Measurements from ENCODE around the gene RPS18.
A peak's percentile ranks its signal among the peaks of the same experiment; 100 is the strongest.

RPS18 gene

DNA sequence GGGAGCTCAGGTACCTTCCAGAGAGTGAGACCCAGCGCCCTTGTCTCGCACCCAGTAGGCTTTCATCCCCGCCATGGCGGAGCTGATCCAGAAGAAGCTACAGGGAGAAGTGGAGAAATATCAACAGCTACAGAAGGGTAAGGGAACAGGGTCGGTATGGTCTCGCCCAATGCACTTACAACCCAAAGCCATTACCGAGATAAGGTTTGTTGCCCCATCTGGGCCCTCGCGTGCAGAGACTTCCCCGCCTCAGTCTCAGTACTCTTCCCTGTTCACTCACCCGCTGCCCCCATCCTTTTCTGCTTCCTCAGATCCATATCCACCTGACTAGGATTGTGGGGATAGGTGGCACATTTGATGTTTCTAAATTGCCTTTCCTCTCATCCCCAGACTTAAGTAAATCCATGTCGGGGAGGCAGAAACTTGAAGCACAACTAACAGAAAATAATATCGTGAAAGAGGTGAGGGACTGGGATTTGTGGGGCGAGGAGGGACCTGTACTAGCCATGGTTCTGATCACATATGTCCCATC lies 18.0 kb downstream of the RPS18 start:
- DNase-seq (ENCODE audit: low read depth), result no peak

DNA sequence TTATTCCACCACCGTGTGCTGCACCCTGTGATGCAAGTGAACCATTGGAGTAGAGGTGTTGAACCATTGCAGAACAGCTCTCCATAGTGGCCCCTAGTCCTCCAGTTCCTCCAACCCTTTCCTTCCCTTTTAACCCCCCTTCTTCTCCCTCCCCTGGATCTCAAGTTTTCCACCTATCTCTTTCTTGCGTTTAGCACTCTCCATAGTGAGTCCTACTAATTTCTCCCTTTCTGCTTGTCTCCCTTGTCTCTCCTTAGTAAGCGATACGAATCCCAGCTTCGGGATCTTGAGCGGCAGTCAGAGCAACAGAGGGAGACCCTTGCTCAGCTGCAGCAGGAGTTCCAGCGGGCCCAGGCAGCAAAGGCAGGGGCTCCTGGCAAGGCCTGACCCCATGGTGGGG lies 18.6 kb downstream of the RPS18 start:
- DNase-seq (ENCODE audit: low read depth), result no peak

DNA sequence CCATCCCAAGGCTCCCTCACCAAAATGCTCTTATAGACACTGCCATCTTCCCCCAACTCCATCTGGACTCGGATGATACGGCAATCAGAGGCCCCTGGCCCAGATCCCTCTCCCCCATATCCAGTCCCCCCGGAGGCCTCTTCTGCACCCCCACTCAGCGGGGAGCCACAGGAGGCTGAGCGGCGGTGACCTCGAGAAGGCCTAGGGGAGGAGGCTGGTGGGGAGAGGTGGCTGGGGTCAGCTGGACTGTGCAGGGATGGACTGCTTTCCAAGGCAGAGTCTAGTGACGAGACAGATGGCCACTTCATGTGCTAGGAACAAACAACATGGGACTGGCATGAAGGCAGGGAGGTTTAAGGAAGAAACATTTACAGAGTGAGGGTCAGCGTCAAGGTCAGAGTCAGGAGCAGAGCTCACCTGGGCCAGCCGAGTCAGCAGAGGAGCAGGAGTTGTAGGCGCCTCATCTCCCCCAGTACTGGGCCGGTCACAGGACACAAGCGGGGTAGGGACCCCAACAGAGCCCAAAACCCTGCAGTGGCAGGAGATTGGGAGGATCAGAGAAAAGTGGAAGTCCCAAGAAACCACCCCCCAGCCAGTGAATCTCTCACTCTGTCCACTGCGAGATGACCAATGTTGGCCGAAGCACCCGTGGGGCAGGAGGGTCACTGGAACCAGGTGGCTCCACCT lies 21.3 kb downstream of the RPS18 start:
- no peak for DNase-seq (ENCODE audit: low read depth)

DNA sequence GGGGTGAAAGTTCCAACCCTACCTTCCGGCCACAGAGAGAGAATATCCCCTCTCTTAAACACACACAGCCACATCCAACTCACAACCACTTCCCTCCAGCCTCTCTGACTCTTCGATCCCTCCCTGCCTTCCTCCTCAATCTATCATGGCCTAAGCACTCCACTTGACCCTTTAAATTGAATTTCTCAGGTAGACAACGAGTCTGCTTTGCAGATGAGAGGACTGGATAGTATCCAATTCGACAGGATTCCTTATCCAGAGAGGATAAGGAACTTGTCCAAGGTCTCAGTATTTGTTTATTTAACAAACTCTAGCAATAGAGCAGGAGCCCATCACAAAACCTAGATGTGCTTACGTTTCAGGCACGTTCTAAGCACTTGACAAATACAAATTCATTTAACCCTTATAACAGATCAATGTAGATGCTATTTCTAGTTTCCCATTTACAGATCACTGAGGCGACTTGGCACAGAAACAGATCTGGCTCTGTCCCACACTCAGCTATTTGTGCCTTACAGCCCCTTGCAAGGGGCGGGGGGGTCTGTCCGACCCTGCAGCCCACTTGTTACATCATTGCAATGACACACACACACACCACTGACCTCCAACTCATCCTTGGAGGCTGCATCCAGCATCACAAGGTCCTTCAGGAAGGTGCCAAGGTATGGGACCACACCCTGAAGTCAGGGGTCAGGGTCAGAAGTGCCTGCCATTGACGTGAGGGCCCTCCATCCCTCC lies 22.4 kb downstream of the RPS18 start:
- no peak for DNase-seq (ENCODE audit: low read depth)

DNA sequence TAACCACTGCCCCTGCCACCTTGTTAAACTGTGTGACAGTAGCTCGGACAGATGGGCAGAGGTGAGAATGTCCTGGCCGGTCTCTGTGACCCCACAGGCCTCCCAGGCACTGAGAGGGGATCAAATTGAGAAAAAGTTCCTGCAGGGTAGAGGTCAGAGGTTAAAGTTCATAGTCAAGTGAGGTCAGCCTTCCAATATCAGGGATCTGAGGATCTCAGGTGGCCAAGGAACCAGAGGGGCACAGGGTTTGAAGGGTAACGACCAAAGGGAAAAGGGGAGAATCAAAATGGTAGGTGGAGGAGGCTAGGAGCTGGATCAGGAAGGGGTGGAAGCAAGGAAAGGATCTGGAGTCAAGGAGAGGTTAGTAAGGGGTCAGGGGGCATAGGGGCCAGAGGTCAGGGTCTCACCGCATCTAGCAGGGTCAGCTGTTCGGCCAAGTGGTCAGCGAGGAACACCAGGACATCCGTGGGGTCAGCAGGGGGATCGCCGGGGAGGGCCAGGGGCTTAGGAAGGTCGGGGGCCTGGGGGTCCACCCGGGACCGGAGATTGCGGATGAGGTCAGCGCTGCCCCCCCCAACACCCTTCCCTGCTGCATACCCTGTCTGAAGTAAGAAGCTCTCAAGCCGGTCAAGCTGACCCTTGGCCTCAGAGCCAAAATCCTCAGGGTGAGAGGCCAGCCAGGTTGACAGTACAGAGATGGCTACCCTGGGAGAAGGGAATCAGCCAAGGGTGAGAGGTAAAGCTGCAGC lies 23.9 kb downstream of the RPS18 start:
- DNase-seq (ENCODE audit: low read depth), result no peak

DNA sequence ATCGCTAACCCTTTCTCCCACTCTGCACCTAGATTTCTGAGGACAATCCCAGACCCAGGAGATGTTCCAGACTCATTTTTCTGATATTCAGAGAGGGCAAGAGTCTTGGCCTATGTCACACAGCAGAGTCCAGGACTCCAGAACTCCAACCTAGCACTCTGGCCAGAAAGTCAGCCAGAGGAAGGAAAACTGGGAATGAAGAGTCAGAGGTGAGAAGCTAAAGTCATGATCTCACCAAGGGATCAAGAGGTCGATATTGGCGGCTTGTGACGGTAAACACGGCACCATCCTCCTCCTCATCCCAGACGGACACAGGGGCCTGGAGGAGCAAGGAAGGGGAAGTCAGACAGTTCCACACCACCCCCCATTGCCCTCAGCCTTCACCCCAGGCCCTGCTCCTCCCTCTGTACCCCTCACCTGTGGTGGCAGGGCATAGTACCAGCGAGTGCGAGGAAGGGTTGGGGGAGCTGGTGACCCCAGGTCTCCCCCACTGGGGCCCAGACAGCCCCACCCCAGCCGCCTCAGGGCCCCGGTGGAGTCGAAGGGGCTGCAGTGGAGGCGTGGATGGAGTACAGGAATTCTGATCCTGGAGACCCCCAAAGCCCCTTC lies 25.0 kb downstream of the RPS18 start:
- no peak for DNase-seq (ENCODE audit: low read depth)

DNA sequence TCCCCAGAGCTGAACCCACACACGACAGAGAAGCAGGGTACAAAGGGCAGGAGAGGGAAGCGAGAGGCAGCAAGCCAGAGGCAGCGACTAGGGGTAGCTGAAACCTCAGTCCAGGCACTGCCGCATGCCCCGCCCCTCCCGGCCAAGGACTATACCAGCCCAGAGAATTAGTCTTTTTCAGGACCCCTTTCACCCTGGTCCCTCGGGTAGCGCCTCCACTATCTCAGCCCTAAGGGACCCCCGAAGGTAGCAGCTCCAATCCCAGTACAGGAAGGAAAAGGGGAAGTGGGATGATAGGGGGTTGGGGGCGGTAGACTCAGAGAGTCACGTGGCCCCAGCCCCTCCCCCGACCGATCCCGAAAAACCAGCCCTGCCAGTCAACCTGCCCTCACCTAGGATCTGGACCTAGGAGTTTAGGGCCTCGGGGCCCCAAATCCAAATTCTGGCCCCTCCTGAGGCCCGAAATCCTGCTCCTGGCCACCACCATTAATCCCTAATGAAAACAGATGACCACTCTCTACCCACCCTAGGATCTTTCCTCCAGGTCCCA lies 25.6 kb downstream of the RPS18 start:
- DNase-seq (ENCODE audit: low read depth), result no peak

DNA sequence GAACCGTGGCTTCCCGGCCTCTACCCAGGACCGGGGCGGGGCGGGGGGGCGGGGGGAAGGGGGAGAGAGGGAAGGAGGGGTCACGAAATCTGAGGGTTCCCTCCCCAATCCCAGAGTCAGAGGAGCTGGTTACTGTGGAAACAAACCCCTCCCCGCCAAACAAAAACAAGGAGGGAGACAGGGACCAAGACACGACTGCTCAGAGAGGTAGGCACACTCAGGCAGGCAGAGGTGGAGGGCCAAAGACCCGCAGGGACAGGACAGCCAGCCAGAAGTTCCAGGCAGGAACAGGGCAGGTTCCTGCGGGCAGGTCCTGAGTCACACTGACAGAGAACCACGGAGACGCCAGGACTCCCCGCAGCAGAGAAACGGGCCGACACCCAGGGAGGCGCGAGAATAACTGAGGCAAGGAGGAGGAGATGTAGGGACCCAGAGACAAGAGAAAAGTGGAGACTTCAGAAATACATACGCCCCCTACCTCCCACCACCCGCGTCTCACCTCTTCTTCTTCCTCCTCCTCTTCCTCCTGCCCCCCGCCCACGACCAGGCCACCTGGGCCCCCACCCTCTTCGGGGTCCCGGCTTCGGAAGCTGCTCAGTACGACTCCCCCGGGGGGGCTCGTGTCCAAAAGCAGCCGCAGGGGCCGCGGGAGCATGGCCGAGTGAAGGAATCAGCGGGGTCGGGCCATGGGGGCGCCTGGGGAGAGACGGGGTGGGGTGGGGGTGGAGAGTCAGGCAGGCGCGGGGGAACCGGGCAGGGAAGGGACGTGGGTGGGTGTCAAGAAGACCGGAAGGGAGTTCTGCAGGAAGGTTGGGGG lies 26.3 kb downstream of the RPS18 start:
- peak; percentile 67 for DNase-seq (ENCODE audit: low read depth)

DNA sequence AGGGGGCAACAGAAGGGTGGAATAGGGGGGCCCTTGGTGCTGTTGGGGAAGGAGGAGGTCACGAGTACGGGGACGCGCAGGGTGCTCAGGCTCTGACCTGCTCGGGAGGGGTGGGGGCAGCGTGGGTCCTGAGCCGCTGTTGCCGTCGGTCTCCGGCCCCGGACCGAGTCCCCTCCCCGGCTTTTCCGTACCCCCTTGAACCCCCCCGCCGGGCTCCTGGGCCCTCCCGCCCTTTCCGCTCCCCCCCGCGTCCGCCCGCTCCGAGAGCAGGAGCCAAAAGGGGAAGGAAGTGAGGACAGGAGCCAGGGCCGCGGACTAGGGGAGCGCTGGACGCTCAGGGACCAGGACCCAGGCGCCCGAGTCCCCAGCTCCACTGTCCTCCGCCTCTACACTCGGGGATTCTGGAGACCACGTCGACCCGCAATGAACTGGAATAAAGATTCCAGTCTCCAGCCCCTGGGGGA lies 26.9 kb downstream of the RPS18 start, which contains the start of gene RGL2:
RGL2 (minus strand) TSS at position 170 of the 464 bp plus-strand sequence. CDS start 332 bp downstream, outside the sequence.
- DNase-seq (ENCODE audit: low read depth), result peak; percentile 54

DNA sequence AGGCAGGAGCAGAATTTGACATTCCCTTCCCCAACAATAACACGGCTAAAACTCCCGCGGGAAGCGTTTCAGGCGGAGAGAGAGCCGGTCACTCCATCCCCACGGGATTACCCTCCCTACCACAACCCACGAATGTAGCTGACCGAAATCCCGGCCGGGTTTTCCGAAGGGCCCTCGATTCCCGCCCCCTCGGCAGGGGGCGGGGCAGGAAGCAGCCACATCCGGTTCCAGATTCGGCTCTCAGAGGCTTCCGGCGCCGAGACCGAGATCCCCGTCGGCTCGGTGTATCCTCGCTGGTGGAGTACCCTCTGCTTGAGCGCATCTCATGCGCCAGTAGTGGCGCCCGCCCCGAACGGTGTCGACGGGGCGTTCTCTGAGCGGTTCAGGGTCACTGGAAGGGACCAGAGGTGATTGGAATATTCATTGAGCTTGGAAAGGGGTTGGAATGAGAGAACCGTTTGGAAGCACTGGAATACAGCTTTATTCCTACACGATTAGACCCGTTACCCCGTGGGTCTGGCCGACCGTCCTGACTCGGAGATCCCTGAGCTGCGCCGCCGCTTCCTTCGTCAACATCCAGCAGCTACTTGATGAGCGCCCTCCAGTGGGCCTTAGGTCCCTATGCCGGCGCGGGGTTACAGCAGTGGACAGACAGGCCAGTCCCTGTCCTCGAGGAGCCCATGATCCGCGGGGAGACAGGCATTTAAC lies 27.5 kb downstream of the RPS18 start:
- DNase-seq (ENCODE audit: low read depth), result peak; percentile 91

DNA sequence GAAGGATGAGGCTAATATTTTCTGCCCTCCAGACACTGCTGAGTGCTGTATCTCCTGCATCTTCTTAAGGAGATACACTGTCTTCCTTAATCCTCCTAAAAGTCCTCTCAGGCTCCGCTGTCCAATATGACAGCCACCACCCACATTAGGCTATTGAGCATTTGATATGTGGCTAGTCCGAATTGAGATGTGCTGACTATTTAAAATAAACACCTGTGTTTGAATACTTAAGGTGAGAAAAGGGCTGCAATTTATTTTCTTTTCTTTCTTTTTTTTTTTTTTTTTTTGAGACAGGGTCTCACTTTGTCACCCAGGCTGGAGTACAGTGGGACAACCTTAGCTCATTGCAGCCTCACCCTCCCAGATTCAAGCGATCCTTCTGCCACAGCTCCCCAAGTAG lies 30.0 kb downstream of the RPS18 start:
- DNase-seq (ENCODE audit: low read depth), result no peak

DNA sequence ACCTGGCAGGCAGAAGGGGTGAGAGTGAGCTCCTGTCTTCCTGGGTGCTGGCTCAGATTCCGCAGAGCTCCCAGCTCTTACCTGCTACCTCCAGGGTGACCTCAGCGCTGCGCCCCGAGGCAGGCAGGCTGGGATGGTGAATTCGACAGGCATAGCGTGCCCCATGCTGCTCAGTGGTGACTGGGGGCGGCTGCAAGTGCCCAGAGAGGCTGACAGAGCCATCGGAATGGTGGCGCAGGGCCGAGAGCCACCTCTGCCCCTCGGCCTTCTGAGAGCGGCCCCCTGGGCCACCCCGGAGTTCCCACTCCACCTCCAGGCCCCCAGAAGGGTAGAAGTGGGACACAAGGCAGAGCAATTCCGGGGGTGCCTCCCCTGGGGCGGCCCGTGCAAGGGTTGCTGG lies 32.3 kb downstream of the RPS18 start:
- DNase-seq (ENCODE audit: low read depth), result no peak

DNA sequence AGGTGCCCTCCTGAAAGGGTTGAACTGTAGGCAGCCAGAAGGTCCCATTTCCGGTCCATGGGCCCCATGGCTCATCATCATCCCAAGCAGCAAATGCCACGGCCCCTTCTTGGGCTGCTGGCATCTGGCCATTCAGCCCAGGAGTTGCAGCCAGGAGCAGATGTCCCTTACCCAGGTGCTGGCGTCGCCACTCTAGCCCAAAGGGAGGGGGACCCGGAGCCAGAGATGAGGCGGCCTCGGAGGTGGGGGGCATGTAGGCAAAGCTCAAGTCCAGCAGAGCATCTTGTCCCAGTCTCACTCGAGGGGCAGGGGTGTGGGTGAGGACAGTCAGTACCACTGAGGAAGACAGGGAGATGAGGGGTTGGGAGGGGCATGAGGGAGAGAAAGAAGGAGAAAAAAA lies 33.2 kb downstream of the RPS18 start:
- DNase-seq (ENCODE audit: low read depth), result no peak

DNA sequence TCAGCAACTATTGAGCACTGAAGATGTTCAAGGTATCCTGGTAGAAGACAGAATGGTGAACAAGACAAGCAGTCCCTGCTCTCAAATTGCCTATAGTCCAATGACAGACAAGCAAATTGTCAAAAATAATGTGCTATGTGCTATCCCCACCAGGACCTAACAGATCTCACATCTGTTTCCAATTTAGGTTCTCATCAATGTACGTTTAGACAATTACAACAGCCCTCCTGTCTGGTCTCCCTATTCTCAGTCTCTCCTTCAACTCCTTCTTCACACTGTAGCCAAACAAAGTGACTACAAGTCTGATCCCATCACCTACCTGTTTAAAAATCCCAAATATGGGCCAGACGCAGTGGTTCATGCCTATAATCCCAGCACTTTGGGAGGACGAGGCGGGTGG lies 34.5 kb downstream of the RPS18 start:
- no peak for DNase-seq (ENCODE audit: low read depth)

DNA sequence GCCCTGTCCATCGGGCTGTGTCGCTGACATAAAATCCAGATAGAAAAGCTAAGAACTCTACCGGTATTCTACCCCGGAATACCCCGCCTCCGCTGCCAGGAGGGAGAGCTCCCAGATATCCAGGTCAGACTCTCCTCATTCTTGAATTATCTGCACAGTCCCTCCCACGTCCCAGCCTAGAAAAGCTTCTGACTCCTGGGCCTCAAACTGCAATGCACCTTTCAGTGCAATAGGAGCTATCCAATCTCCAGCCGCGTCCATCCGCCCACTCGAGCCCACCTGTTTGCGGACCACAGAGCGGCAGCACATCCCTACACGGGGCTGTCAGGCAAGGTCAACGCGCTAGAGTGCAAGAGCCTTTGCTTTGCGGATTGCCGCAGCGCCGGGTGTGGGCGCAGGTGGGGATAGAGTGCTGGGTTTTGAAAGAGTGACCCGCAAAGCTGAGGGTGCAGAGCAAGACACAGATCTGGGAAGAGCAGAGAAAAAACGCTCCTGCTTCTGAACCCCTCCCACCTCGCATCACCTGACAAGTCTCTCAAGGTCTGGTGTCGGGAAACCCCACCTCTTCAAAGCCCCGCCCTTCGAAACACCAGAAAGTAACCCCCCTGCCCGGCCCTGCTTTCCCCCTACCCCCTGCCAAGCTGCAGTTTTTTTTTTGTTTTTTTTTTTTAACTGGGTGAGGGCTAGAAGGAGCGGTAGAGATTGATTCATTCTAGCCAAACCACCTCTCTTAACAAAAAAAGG lies 40.7 kb downstream of the RPS18 start:
- DNase-seq (ENCODE audit: low read depth), result peak; percentile 83

DNA sequence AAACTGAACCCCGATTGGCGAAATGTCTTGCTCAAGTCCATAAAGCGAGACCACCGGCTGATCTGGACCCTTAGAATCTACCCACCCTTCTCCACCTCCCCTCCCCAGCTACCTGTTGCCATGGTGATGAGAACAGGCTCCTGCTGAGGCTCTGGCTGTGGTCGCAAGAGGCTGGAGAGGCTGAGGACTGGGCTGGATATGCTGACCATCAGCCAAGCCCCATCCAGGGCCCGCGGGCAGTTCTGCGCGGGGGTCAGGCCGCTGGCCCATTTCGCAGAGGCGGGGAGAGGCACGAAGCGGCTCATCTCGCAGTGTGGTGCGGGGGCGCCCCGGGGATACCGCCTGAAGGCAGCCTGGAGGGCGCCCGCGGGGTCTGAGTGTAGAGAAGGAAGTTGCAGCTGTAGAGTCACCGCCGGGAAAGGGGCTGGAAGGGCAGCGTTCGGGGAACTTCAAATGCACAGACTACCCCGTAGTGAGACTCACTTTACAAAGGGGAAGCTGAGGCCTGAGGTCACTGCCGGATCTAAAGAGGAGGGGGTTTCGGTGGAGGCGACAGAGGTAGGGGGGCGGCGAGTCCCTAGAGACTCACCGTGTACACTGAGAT lies 41.3 kb downstream of the RPS18 start:
- DNase-seq (ENCODE audit: low read depth), result no peak

DNA sequence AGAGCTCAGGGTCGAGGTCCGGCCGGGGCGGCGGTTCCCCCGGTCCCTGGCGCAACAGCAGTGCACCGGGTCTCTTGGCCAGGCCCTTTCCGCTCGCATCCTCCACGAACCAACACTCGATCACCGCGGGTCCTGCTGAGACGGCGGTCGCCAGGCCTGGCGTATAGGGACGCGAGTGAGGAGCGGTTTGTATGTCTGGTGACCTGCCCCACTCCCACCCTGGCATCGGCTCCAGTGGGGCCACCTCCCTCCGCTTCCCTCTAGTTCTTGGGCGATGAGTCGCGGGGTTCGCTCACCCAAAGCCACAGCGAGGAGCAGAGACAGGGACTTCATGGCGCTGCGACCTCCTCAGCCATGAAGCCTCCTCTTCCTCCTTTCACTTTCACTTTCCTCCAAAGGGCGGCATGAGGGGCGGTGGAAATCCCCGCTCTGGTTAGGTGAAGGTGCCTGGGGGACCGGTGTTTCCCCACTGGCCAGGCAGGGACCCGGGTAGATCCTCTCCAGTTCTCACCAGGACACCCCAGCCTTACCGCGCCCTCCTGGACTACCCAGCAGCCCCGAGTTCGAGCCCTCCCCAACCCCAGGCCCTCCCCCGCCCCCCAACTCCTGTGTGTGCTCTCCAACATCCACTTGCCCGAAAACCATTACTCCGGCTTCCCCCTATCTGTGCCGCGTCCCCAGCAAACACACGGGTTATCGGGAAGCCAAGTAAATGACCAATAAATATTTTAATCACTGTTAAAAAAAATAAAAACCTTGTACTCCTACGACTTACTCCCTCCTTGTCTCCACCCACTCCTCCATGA lies 42.0 kb downstream of the RPS18 start, which contains the start of gene TAPBP:
TAPBP (minus strand) TSS at position 370 of the 806 bp plus-strand sequence; CDS start at position 333, 37 bp downstream.
- peak; percentile 79 for DNase-seq (ENCODE audit: low read depth)

DNA sequence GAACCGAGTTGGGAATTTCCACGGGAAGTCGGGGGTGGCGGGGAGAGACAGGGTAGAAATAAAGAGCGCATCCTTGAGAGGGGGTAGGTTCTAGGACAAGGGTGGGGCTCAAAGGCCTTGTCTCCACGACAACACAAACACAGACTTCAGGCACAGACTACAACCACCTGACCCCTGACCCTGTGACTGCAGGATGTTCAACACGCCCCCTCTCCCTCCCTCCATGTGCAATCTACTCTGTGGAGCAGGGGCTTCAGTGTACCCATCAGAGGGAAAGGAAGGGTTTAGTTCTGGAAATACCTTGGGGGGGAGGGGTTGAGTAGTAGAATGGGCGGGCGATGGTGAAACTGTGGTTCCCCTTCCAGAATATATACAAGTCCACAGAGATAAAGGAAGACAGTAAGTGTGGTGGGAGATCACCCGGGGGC lies 42.7 kb downstream of the RPS18 start:
- peak; percentile 70 for DNase-seq (ENCODE audit: low read depth)
